Measurements from ENCODE around the gene LIFR. TPM values are rescaled to one million over a fixed set of nuclear protein-coding genes. Genes with fewer than 3 reads are reported as not detected.

Gene LIFR
- total RNA-seq, 1 experiment from 2014 or later: 7.8 TPM

- no peak overlapping the region for H3K27ac Mint-ChIP-seq
Measured at GRCh38 chr5:38458174-38458573, 98.3 kb downstream of the LIFR start.

More at GRCh38 chr5:38458174-38458573, 98.3 kb downstream of the LIFR start:
- Mint-ChIP-seq H3K4me1 (no peaks in the 10 kb centered on the region), H3K4me3 (no peak overlapping the region), H3K36me3 (ENCODE audit: insufficient read depth in 1 of 3, low read depth in 3 of 3) (no peaks in the 10 kb centered on the region), H3K27me3 (ENCODE audit: low read depth) (peaks cover 5% of the 10 kb centered on the region), H3K9me3 (no peaks in the 10 kb centered on the region)
- DNase-seq: no peak
- Histone ChIP-seq H4K20me1 (ENCODE audit: control insufficient read depth, insufficient read depth, insufficient read length) (no peaks in the 10 kb centered on the region), H3T11ph (ENCODE audit: low read length) (no peak overlapping the region), H3K23ac (ENCODE audit: insufficient read length, low read depth, low read length) (no peak overlapping the region), H3K4ac (ENCODE audit: low read depth, low read length) (no peak overlapping the region), H3K56ac (ENCODE audit: insufficient read length, low read depth, low read length) (no peak overlapping the region), H2BK120ac (ENCODE audit: low read depth, low read length, poor library complexity, severe bottlenecking) (no peak overlapping the region), H3K18ac (ENCODE audit: insufficient read length, low read depth, low read length) (no peak overlapping the region), H3K4me1 (ENCODE audit: insufficient read depth, low read length) (no peaks in the 10 kb centered on the region), H4K91ac (ENCODE audit: insufficient read length, low read depth, low read length) (no peak overlapping the region), H2AFZ (ENCODE audit: low read length) (no peak overlapping the region), H3K79me1 (ENCODE audit: insufficient read depth, low read depth, low read length, poor library complexity, severe bottlenecking) (no peaks in the 10 kb centered on the region), H2BK20ac (ENCODE audit: low read depth, low read length, poor library complexity, severe bottlenecking) (no peak overlapping the region), H3K9me3 (ENCODE audit: control insufficient read depth, low read depth, low read length) (no peaks in the 10 kb centered on the region), H2AK5ac (ENCODE audit: insufficient read length, low read length) (no peak overlapping the region), H3K27ac (ENCODE audit: insufficient read length, low read depth, low read length) (no peak overlapping the region), H2BK12ac (ENCODE audit: insufficient read length, low read depth, low read length) (no peak overlapping the region), H2BK5ac (ENCODE audit: insufficient read length, low read length) (no peak overlapping the region), H3K23me2 (ENCODE audit: insufficient read length, low read depth, low read length, poor library complexity, severe bottlenecking) (no peaks in the 10 kb centered on the region), H4K8ac (replicated peaks; ENCODE audit: insufficient read length, low read depth, low read length) (no peak overlapping the region), H3K4me2 (ENCODE audit: insufficient read depth, insufficient read length, low read length) (no peak overlapping the region), H3K79me2 (ENCODE audit: insufficient read depth, low read length) (no peaks in the 10 kb centered on the region), H3K14ac (ENCODE audit: insufficient read depth, low read length) (no peak overlapping the region), H2BK15ac (ENCODE audit: low read depth, low read length) (no peak overlapping the region), H3K9ac (ENCODE audit: extremely low read depth, insufficient read length, low read length) (no peak overlapping the region), H4K5ac (ENCODE audit: insufficient read length, low read depth, low read length) (no peak overlapping the region), H3K27me3 (ENCODE audit: insufficient read depth, low read length) (no peaks in the 10 kb centered on the region)
- TF ChIP-seq, protein P1, sequence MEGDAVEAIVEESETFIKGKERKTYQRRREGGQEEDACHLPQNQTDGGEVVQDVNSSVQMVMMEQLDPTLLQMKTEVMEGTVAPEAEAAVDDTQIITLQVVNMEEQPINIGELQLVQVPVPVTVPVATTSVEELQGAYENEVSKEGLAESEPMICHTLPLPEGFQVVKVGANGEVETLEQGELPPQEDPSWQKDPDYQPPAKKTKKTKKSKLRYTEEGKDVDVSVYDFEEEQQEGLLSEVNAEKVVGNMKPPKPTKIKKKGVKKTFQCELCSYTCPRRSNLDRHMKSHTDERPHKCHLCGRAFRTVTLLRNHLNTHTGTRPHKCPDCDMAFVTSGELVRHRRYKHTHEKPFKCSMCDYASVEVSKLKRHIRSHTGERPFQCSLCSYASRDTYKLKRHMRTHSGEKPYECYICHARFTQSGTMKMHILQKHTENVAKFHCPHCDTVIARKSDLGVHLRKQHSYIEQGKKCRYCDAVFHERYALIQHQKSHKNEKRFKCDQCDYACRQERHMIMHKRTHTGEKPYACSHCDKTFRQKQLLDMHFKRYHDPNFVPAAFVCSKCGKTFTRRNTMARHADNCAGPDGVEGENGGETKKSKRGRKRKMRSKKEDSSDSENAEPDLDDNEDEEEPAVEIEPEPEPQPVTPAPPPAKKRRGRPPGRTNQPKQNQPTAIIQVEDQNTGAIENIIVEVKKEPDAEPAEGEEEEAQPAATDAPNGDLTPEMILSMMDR (conservative IDR thresholded peaks at IDR 0.05): no peak
- WGBS (ENCODE audit: extremely low coverage, insufficient read length, low lambda C conversion rate): no CpG with 5 or more reads among the region's 8 CpGs

Data from H9 (cell line).